ENCODE results near the gene ORAI2.

ORAI2 gene

GRCh38 chr7:102413611-102414010 lies 19.8 kb upstream of the ORAI2 start:
- no peak for DNase-seq (ENCODE audit: low read depth in 3 of 3)

- no peak for DNase-seq (ENCODE audit: low read depth in 3 of 3)
Measured at GRCh38 chr7:102415685-102416225, 17.6 kb upstream of the ORAI2 start.

GRCh38 chr7:102416406-102416805 lies 17.0 kb upstream of the ORAI2 start:
- DNase-seq (ENCODE audit: low read depth in 3 of 3): no peak

- no peak for DNase-seq (ENCODE audit: low read depth in 3 of 3)
Measured at GRCh38 chr7:102417105-102417504, 16.3 kb upstream of the ORAI2 start.

GRCh38 chr7:102418592-102418991 lies 14.8 kb upstream of the ORAI2 start:
- no peak for DNase-seq (ENCODE audit: low read depth in 3 of 3)

- DNase-seq (ENCODE audit: low read depth in 3 of 3): no peak
Measured at GRCh38 chr7:102421706-102422240, 11.6 kb upstream of the ORAI2 start.

GRCh38 chr7:102424129-102424551 lies 9.2 kb upstream of the ORAI2 start:
- DNase-seq (ENCODE audit: low read depth in 3 of 3): no peak

GRCh38 chr7:102424787-102425218 lies 8.6 kb upstream of the ORAI2 start:
- no peak for DNase-seq (ENCODE audit: low read depth in 3 of 3)

- DNase-seq (ENCODE audit: low read depth in 3 of 3): peak; percentile 66 to 76 (median 70)
Measured at GRCh38 chr7:102425639-102426267, 7.6 kb upstream of the ORAI2 start.

- peak; percentile 47 to 67 (median 60) for DNase-seq (ENCODE audit: low read depth in 3 of 3)
Measured at GRCh38 chr7:102426268-102427018, 6.9 kb upstream of the ORAI2 start.

GRCh38 chr7:102427019-102427405 lies 6.4 kb upstream of the ORAI2 start:
- DNase-seq (ENCODE audit: low read depth in 3 of 3): no peak

- DNase-seq (ENCODE audit: low read depth in 3 of 3): no peak
Measured at GRCh38 chr7:102429141-102429899, 4.1 kb upstream of the ORAI2 start.

- DNase-seq (ENCODE audit: low read depth in 3 of 3): peak; percentile 25 to 44 (median 38)
Measured at GRCh38 chr7:102431617-102432298, 1.6 kb upstream of the ORAI2 start.

GRCh38 chr7:102432442-102433218 lies 745 bp upstream of the ORAI2 start:
- DNase-seq (ENCODE audit: low read depth in 3 of 3): no peak

GRCh38 chr7:102434039-102434486 lies 688 bp downstream of the ORAI2 start:
- no peak for DNase-seq (ENCODE audit: low read depth in 3 of 3)

- no peak for DNase-seq (ENCODE audit: low read depth in 3 of 3)
Measured at GRCh38 chr7:102436118-102436517, 2.7 kb downstream of the ORAI2 start.

- DNase-seq (ENCODE audit: low read depth in 3 of 3): no peak
Measured at GRCh38 chr7:102439963-102440795, 6.8 kb downstream of the ORAI2 start.

GRCh38 chr7:102444961-102445673 lies 11.7 kb downstream of the ORAI2 start:
- no peak for DNase-seq (ENCODE audit: low read depth in 3 of 3)

GRCh38 chr7:102445674-102446071 lies 12.3 kb downstream of the ORAI2 start:
- DNase-seq (ENCODE audit: low read depth in 3 of 3): no peak

Data from stimulated activated CD4-positive, alpha-beta T cell treated with anti-CD3 and anti-CD28 coated beads, TNF-alpha, amount 100 ng/mL, for 4 hours (primary cell).